Measurements from ENCODE around the gene DNMT1.

DNMT1 gene

DNA sequence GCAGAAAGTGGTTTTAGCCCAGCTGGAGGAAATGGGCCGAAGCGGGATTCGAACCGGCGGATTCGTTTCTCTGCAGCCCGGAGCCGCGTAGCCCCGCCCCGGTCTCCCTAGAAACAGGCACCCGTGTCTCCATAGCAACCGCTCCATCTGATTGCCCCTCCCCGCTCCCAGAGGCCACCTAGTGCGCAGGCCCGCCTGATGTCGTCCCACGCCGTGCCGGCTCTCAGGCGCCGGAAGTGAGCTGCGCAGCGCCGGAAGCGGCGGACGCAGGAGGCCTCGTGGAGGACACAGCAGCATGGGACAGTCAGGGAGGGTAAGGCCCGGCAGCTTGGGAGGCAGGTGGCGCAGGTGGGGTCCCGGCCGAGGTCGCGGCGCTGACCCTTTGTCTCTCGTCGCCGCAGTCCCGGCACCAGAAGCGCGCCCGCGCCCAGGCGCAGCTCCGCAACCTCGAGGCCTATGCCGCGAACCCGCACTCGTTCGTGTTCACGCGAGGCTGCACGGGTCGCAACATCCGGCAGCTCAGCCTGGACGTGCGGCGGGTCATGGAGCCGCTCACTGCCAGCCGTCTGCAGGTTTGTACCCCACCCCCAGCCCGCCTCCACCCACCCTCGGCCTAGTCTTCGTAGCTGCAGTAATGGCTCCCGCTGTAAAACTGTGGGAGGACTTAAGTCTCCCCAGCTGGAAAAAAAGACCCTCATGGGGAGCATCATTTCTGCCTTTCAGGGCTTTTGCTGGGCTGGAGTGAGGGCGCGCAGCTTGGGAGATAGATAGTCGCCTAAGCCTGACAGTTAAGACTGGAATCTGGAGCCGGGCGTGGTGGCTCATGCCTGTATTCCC lies 88.4 kb downstream of the DNMT1 start, which contains the start of gene PPAN:
PPAN (plus strand) TSS at position 263 of the 837 bp plus-strand sequence; CDS start at position 296, 33 bp downstream.
- peak within 1 kb of the TSS; percentile 83 for H2AFZ ChIP-seq (ENCODE audit: low read length)
- H3K4me2 ChIP-seq (ENCODE audit: insufficient read depth, low read length, poor library complexity, severe bottlenecking), result peak within 1 kb of the TSS; percentile 75
- H3K23ac ChIP-seq (ENCODE audit: low read depth, low read length, poor library complexity), result peak within 1 kb of the TSS; percentile 98
- H3K9me3 ChIP-seq (replicated peaks in 1 of 2; ENCODE audit: control insufficient read depth in 2 of 2, insufficient read depth in 1 of 2, low read depth in 1 of 2, low read length in 2 of 2), result no peaks in the 10 kb centered on the region
- H2BK15ac ChIP-seq (ENCODE audit: low read length), result peak within 1 kb of the TSS; percentile 94
- peak within 1 kb of the TSS; percentile 92 for H3K18ac ChIP-seq (ENCODE audit: low read length)
- peaks cover 33 to 44% of the 10 kb centered on the region in 2 donors for H3K36me3 ChIP-seq (replicated peaks in 1 of 2; ENCODE audit: control insufficient read depth in 2 of 2, insufficient read depth in 2 of 2, low read length in 2 of 2)
- peak within 1 kb of the TSS; percentile 58 for H2BK12ac ChIP-seq (ENCODE audit: low read length)
- H2BK120ac ChIP-seq (ENCODE audit: low read depth, low read length), result peak within 1 kb of the TSS; percentile 97
- H3K27ac ChIP-seq (replicated peaks; ENCODE audit: low read length), result no peak within 1 kb of the TSS
- peak within 1 kb of the TSS; percentile 96 to 100 for H3K4me3 ChIP-seq (ENCODE audit: low read length in 2 of 2)
- H3K9ac ChIP-seq (ENCODE audit: low read depth, low read length, poor library complexity), result peak within 1 kb of the TSS; percentile 95
- H3K14ac ChIP-seq (ENCODE audit: low read length), result peak within 1 kb of the TSS; percentile 89
- no peak within 1 kb of the TSS for H3K4ac ChIP-seq (ENCODE audit: low read length)
- H3K4me1 ChIP-seq (ENCODE audit: control insufficient read depth in 2 of 2, insufficient read depth in 1 of 2, low read depth in 1 of 2, low read length in 2 of 2), result peaks cover 9 to 23% of the 10 kb centered on the region in 2 donors
- peak within 1 kb of the TSS; percentile 72 for H4K91ac ChIP-seq (ENCODE audit: low read depth, low read length, poor library complexity)
- H2BK5ac ChIP-seq (ENCODE audit: low read length), result no peak within 1 kb of the TSS
- no peak within 1 kb of the TSS for H4K8ac ChIP-seq (ENCODE audit: low read depth, low read length)
- peak; percentile 93 for DNase-seq (ENCODE audit: low spot score)
- no CpG with 5 or more reads among the region's 71 CpGs for WGBS, 2 donors (ENCODE audit: extremely low coverage in 2 of 2, insufficient read length in 2 of 2, insufficient replicate concordance in 1 of 2)
- peaks cover 18% of the 10 kb centered on the region for H3K79me1 ChIP-seq (ENCODE audit: low read depth, low read length)
- peak within 1 kb of the TSS; percentile 96 for H2AK5ac ChIP-seq (ENCODE audit: low read depth, low read length)
- H3K27me3 ChIP-seq (ENCODE audit: control insufficient read depth in 3 of 3, insufficient read depth in 3 of 3, low read depth in 1 of 3, low read length in 3 of 3), result no peaks in the 10 kb centered on the region

DNA sequence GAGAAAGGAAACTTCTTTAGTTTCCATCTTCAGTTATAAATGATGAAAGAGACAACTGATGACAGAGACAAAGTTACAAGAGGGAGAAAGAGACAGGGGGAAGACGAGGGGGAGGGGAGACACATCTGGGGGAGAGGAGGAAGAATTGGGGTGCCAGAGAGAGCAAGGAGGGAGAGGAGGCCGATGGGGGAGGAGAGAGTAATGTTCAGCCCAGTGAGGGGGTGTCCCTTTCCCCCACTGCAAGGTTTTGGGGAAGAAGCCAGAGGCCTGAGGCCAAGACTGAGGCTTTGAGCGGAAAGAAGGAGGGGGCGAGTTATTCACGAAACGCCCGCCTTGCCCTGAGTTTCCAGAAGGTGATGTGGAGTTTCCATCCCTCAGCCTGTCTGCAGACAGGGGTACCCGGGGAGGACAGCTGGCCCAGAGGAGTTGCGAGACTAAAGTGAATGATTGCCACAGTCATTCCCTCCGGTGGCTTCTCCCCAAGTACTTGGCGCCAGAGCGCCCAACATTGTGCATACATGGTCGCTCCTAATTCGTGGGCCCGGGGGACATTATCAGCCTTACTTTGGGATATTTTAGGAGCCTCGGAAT lies 89.1 kb downstream of the DNMT1 start:
- no CpG with 5 or more reads among the region's 16 CpGs for WGBS, 2 donors (ENCODE audit: extremely low coverage in 2 of 2, insufficient read length in 2 of 2, insufficient replicate concordance in 1 of 2)
- peak overlapping the region; percentile 60 for H3K9ac ChIP-seq (ENCODE audit: low read depth, low read length, poor library complexity)
- peak overlapping the region; percentile 94 for H2BK15ac ChIP-seq (ENCODE audit: low read length)
- peak overlapping the region; percentile 58 for H2BK12ac ChIP-seq (ENCODE audit: low read length)
- H3K4me1 ChIP-seq (ENCODE audit: control insufficient read depth in 2 of 2, insufficient read depth in 1 of 2, low read depth in 1 of 2, low read length in 2 of 2), result peaks cover 9 to 23% of the 10 kb centered on the region in 2 donors
- peak overlapping the region; percentile 65 for H3K23ac ChIP-seq (ENCODE audit: low read depth, low read length, poor library complexity)
- no peak overlapping the region for H4K8ac ChIP-seq (ENCODE audit: low read depth, low read length)
- H2BK120ac ChIP-seq (ENCODE audit: low read depth, low read length), result peak overlapping the region; percentile 97
- DNase-seq (ENCODE audit: low spot score), result no peak
- no peaks in the 10 kb centered on the region for H3K27me3 ChIP-seq (ENCODE audit: control insufficient read depth in 3 of 3, insufficient read depth in 3 of 3, low read depth in 1 of 3, low read length in 3 of 3)
- H3K4ac ChIP-seq (ENCODE audit: low read length), result no peak overlapping the region
- H4K91ac ChIP-seq (ENCODE audit: low read depth, low read length, poor library complexity), result peak overlapping the region; percentile 72
- H3K4me3 ChIP-seq (ENCODE audit: low read length in 2 of 2), result peak overlapping the region in 1 of 2 donors; percentile 100
- peak overlapping the region; percentile 83 for H2AFZ ChIP-seq (ENCODE audit: low read length)
- H3K18ac ChIP-seq (ENCODE audit: low read length), result peak overlapping the region; percentile 92
- peaks cover 28 to 37% of the 10 kb centered on the region in 2 donors for H3K36me3 ChIP-seq (replicated peaks in 1 of 2; ENCODE audit: control insufficient read depth in 2 of 2, insufficient read depth in 2 of 2, low read length in 2 of 2)
- H3K9me3 ChIP-seq (replicated peaks in 1 of 2; ENCODE audit: control insufficient read depth in 2 of 2, insufficient read depth in 1 of 2, low read depth in 1 of 2, low read length in 2 of 2), result no peaks in the 10 kb centered on the region
- H2AK5ac ChIP-seq (ENCODE audit: low read depth, low read length), result peak overlapping the region; percentile 96
- H2BK5ac ChIP-seq (ENCODE audit: low read length), result no peak overlapping the region
- peaks cover 18% of the 10 kb centered on the region for H3K79me1 ChIP-seq (ENCODE audit: low read depth, low read length)
- peak overlapping the region; percentile 89 for H3K14ac ChIP-seq (ENCODE audit: low read length)
- peak overlapping the region; percentile 19 for H3K4me2 ChIP-seq (ENCODE audit: insufficient read depth, low read length, poor library complexity, severe bottlenecking)
- no peak overlapping the region for H3K27ac ChIP-seq (replicated peaks; ENCODE audit: low read length)

DNA sequence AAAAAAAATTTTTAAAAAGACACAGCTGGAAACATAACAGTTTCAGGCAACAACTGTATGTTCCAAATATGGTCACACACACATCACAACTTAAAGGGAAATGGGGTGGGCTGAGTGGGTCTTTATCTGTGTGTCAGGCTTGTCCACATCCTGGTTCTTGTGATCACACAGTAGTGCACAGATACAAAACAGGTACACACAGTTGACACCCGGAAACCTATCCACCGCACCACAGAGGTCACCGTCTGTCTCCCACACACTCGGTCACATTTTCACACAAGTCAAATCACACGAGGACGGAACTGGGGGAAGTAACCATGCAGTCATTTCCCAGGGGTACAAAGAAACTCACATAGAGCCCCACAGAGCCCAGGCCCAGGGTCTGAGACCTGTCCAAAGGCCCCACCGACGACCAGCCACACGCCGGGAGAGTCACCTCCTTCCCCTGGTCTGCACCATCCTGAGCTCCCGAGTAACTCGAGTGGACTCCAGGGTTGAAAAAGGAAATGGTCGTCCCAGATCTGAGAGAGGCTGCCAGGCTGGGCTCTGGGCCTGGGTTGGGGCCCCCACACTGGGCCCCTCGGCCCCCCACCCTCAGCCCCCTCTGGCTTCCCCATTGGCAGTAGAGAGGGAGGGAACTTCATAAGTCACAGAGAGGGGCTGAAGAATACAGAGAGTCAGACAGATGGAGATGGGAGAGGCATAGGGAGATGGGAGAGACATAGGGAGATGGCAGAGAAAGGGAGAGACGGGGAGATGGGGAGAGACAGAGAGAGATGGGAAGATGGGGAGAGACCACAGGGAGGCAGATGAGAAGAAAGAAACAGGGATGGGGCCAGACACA lies 89.9 kb downstream of the DNMT1 start:
- H3K9ac ChIP-seq (ENCODE audit: low read depth, low read length, poor library complexity), result no peak overlapping the region
- WGBS, 2 donors (ENCODE audit: extremely low coverage in 2 of 2, insufficient read length in 2 of 2, insufficient replicate concordance in 1 of 2), result no CpG with 5 or more reads among the region's 15 CpGs
- no peak overlapping the region for H3K4me3 ChIP-seq (ENCODE audit: low read length in 2 of 2)
- peaks cover 18% of the 10 kb centered on the region for H3K79me1 ChIP-seq (ENCODE audit: low read depth, low read length)
- H3K23ac ChIP-seq (ENCODE audit: low read depth, low read length, poor library complexity), result no peak overlapping the region
- H2BK12ac ChIP-seq (ENCODE audit: low read length), result no peak overlapping the region
- no peak overlapping the region for H2BK15ac ChIP-seq (ENCODE audit: low read length)
- no peak overlapping the region for H3K14ac ChIP-seq (ENCODE audit: low read length)
- peak overlapping the region; percentile 47 for H2BK120ac ChIP-seq (ENCODE audit: low read depth, low read length)
- peak overlapping the region; percentile 83 for H2AFZ ChIP-seq (ENCODE audit: low read length)
- H3K4me2 ChIP-seq (ENCODE audit: insufficient read depth, low read length, poor library complexity, severe bottlenecking), result no peak overlapping the region
- no peak overlapping the region for H4K91ac ChIP-seq (ENCODE audit: low read depth, low read length, poor library complexity)
- no peak overlapping the region for H2BK5ac ChIP-seq (ENCODE audit: low read length)
- H2AK5ac ChIP-seq (ENCODE audit: low read depth, low read length), result peak overlapping the region; percentile 5
- peaks cover 9 to 23% of the 10 kb centered on the region in 2 donors for H3K4me1 ChIP-seq (ENCODE audit: control insufficient read depth in 2 of 2, insufficient read depth in 1 of 2, low read depth in 1 of 2, low read length in 2 of 2)
- H3K18ac ChIP-seq (ENCODE audit: low read length), result peak overlapping the region; percentile 76
- peaks cover 0 to 1% (median 0%) of the 10 kb centered on the region in 3 experiments for H3K27me3 ChIP-seq (ENCODE audit: control insufficient read depth in 3 of 3, insufficient read depth in 3 of 3, low read depth in 1 of 3, low read length in 3 of 3)
- no peak overlapping the region for H4K8ac ChIP-seq (ENCODE audit: low read depth, low read length)
- no peak overlapping the region for H3K4ac ChIP-seq (ENCODE audit: low read length)
- peaks cover 22 to 30% of the 10 kb centered on the region in 2 donors for H3K36me3 ChIP-seq (replicated peaks in 1 of 2; ENCODE audit: control insufficient read depth in 2 of 2, insufficient read depth in 2 of 2, low read length in 2 of 2)
- no peak for DNase-seq (ENCODE audit: low spot score)
- no peaks in the 10 kb centered on the region for H3K9me3 ChIP-seq (replicated peaks in 1 of 2; ENCODE audit: control insufficient read depth in 2 of 2, insufficient read depth in 1 of 2, low read depth in 1 of 2, low read length in 2 of 2)
- H3K27ac ChIP-seq (replicated peaks; ENCODE audit: low read length), result no peak overlapping the region

Measured in neuronal stem cell (in vitro differentiated cells).